DMS153 (cell line): ENCODE data around the gene LNPEP.
"Not testable (repeated sequence)": the region's sequence is repeated elsewhere in the genome, so short reads cannot be mapped to it uniquely, and the experiment has no call there.

Source experiments
- DNase-seq: peaks from one replicate; lab custom pipeline; 2025; lab: John Stamatoyannopoulos, UW

LNPEP gene

DNA sequence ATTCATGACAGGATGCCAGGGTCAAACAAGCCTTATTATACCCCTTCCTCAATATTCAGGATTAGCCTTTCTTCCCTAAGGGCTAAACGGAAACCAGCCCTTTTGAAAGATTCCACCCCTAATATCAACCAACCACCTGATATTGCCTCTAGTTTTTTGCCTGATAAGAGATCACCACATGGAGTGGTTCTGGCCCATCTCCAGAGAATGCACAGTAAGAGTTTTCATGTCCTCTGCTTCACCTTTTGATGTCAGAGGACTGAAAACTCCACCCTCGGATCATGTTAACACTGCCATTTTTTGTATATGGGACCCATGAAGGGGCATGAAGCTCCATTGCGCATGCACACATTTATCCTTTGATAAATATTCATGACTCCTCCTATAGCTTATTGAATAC is 5.8 kb upstream of the LNPEP start:
- no peak for DNase-seq

DNA sequence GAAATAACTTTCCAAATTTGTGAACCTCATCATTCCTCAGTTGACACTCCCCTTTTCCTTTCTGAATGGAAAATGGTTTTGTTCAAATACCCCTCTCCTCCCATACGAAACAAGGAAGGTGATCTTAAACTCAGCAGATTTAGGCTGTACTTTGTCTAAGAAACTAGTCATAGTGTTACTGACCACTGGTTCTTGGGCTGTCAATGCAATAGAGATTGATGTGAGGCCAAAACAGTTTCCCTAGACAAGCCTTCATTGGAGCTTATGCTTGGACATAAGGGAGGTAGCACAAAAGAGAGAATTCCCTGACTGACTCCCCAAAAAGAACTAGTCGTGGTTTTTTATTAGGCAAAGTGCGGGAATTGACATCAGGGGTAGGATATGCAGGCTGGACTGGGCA is 5.3 kb upstream of the LNPEP start:
- no peak for DNase-seq

DNA sequence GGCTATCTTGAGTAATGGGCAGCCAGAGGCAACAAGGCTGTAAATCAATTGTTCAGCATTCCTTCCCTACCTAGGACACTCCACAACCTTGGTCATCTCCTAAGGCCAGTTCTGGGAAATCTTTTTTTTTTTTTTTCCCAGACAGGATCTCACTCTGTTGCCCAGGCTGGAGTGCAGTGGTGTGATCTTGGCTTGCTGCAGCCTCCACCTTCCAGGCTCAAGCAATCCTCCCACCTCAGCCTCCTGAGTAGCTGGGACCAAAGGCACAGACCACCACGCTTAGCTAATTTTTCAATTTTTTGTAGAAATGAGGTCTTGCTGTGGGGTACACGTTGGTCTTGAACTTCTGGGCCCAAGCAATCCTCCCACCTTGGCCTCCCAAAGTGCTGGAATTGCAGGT is 4.8 kb upstream of the LNPEP start:
- not testable (repeated sequence) for DNase-seq

DNA sequence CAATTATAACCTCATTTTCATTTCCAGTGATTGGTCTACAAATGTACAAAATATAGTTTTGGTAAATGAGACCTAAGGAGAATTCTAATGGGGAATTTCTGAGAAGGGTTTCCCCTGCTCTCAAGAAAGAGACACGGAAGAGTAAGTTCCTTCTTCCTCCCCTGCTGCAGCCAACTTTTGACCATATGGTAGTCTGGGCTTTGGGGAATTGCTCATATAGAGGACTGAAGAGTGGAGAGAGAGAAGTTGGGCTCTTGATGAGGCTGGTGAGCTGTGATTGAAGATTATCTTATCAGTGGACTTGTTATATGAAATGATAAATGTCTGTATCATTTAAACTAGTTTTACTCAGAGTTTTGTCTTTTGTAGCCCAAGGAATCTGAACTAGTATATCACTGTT is 4.3 kb upstream of the LNPEP start:
- DNase-seq = no peak

DNA sequence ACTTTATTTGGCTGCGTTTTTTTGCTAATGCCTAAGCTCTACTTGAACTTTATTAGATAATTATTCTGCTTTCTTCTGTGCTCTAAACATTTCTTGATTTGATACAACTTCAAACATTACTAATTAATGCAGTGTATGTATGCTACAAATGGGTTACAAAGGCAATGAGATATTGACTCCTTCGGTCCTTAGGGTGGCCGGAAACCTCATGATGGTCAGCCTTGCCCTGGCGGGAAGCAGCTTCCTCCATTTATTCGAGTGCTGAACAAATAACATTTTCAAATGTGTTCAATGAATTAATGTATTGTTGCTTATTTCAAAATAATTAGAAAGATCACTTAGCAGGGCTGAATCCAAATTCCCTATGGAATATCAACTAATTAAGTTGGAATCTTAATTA is 3.9 kb upstream of the LNPEP start:
- no peak for DNase-seq

DNA sequence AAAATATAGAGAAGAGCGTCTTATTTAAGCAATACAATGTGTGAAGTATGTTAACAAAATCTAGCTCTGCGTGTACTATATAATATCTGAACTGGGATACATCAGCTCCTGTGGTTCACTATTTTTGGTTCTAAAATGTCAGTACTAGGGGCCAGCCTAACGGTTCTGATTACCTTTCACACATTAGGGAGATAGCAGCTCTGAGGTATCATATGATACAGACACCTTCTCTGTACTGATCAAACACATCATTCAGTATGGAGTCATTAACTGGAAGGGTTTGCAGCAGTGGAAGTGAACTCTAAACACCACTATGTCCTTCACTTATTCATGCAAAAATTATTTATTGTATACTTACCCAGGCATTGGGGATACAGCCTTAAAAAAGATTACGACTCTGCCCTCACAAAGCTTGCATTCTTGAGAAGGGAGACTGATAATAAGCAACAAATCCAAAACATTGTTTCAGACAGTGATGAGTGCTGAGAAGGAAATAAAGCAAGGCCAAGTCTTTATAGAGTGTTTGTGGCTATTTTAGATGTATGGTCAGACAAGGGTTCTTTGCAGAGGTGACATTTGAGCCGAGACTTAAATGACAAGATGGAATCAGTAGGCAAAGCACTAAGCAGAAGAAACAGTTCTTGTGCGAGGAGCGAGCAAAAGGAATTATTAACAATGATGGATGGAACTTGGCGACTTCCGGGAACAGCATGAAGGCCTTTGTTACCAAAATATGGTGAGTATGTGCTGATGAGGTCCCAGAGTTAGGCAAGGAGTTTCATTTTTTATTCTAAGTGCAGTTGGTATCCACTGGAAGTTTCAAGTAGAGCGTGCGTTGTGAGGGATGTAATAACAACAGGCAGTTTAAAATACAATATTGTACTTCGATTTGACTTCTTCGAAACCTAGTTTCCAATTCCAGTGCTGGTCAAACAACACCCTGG is 1.8 kb upstream of the LNPEP start:
- no peak for DNase-seq

DNA sequence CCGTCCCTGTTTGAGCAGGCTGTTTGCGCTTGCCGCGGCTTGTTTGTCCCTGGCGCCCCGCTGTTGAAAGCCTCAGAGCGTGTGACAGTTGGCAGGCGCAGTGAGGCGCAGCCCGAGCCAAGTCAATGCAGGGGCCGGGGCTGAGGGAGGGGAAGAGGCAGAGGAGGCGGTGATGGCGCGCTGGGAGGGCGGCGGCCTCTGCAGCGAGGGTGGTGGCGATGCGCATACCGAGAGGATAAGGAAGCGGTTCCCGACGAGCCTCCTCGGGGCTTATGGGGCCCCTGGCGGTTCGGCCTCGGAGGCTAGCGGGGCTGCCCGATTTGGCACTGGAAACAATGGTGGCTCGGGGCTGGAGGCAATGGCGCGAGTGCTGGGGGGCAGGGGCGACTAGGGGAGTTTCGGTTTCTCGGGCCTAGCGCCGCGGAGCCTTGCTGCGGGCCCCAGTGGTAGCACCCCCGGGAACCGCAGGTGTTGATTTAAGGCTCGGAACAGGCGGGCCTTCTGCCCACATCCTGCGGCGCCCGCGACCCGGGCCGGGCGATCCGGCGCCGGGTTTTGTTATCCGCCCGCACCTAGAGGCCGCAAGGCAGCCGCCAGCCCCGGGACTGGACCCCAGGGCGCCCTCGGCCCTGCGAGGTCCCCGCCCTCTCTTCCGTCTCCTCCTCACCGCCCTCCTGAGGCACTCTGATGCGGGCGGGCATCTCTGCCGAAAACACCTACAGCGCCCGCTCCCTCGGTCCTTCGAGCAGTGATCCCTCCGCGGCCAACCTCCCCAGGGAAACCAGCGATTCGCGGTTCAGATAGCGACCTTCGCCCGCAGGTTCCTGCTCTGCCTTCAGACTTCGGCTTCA is 947 bp upstream of the LNPEP start:
- peak; percentile 87 for DNase-seq

DNA sequence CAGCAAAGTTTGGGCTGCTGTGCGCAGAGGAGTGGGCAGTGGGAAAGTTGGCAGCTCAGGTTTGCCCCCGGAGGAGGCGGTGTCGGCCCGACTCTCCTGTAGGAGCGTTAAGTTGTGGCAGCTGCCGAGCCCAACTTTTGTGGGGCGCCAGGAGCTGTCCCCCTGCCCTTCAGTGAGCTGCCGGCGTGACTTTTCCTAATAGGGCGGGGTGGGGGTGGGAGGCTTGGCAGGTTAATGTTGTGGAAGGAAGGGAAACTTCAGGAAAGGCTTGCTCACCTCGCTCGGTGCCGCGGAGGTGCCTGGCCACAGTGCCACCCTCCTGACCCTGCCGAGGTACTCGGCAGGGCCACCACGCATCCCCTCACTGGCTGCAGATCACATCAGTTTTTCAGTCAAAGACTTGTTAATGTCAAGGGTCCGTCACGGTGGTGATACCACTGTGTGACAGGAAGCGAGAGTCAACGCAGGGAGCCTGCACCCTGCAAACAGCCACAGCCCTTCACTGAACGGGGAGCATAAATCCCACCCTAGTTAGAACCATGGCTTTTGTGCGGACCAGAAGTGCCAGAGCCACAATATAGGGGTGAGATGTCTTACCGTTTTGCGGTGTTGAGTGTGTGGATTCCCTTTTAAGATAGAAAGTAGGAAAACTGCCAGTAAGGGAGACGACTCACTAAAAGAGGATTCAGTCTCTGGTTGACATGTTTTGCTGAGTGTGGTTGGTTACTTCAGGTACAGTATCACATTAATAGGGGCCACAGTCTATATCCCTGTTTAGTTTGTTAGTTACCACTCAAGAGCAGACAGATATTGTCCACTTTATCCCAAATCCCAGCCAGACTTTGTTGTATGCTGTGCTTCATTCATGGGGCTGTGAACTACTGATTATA is 796 bp downstream of the LNPEP start:
- no peak for DNase-seq

DNA sequence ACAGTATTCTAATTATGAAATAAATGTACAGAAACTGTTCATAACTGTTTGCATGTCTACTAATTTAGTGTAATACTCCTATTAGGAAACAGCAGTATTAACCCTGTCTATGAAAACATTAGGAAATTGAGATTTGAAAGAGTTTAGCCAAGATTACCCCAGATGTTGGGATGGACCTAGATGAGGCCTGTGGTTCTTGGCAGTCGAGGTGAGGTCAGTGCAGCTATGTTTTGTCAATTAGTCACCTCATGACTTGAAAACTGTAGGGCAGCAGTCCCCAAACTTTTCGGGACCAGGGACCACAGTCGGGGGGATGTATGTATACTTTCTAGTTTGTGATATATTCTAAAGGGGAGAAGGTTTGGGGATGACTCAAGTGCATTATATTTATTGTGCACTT is 4.7 kb downstream of the LNPEP start:
- no peak for DNase-seq

DNA sequence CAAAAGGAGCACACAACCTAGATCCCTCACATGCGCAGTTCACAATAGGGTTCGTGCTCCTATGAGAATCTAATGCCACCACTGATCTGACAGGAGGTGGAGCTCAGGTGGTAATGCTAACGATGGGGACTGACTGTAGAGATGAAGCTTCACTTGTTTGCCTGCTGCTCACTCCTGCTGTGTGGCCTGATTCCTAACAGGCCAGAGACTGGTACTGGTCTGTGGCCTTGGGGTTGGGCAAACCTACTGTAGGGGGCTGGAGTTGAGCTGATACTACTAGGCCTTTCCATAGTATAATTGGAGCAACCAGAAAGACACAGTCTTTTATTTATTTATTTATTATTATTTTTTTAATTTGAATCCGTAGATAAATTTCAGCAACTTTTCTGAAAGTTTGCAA is 5.3 kb downstream of the LNPEP start:
- no peak for DNase-seq

DNA sequence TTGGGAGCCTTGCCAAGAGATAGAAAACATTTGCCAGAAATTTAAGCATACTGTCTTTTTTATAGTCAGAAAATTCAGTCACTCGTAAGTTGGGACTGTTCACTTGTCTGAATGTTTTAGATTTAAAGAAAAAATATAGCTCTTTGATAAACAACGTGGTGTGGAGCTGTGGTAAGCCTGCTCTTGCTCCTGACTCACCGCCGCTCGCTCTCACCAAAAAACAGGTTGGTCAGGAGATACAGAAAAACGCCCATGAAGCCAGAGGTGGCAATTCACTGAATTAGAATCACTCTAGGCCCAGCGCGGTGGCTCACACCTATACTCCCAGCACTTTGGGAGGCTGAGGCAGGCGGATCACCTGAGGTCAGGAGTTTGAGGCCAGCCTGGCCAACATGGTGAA is 6.2 kb downstream of the LNPEP start:
- no peak for DNase-seq

DNA sequence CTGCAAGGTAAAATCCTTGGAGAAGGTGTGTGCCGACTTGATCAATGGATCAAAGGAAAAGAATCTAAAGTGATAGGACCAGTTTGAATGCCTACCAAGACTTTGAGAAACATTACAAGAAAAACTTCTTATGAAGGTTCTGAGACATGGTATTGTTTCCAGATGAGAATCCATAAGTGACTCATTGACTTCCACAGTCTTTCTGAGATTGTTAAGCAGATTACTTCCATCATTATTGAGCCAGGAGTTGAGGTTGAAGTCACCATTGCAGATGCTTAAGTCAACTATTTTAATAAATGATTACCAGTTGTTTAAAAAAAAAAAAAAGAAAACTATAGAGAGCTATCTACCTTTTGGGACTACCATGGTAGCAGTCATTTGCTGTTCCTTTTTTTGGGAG is 7.0 kb downstream of the LNPEP start:
- no peak for DNase-seq

DNA sequence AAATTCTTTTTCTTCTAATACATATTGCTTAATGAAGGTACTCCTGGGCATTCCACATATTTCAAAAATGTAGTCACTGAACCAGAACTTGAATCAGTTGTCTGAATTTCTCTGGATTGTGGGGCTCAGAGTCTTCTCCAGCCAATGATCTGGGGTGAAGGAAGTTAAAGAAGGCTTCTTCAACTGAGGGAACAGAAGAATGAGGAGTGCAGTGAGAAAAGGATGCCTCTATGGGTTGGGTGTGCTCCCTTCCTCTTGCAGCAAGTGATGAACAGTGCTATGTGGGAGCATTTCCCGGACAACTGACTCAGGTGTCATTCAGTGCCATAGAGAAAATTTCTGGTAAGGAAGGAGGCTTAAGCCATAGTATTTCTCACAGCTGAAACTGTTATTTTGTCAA is 7.9 kb downstream of the LNPEP start:
- no peak for DNase-seq

DNA sequence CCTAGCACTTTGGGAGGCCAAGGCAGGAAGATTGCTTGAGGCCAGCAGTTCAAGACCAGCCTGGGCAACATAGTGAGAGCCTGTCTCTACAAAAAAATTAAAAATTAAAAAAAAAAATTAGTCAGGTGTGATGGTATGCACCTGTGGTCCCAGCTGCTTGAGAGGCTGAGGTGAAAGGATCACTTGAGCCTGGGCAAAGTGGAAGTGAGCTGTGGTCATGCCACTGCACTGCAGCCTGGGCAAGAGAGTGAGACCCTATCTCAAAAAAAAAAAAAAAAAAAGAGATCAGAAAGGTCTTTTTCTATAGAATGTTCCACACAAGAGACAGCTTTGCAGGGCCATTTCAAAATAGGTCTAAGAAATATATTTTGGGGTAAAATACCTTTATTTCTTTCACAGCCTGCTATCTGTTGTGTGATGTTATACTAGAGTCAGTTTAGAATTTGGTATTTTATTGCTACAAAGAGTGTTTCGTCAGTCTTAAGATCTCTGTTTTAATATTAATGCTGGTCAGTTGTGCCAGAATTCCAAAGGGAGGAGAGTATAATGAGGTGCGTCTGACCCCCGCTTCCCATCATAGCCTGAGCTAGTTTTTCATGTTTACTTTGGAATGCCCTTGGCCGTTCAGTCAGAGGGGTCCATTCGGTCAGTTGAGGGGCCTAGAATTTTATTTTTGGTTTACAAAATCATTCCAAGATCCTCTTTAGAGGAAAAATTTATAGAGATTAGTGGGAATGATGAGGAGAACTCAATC is 9.4 kb downstream of the LNPEP start:
- no peak for DNase-seq

DNA sequence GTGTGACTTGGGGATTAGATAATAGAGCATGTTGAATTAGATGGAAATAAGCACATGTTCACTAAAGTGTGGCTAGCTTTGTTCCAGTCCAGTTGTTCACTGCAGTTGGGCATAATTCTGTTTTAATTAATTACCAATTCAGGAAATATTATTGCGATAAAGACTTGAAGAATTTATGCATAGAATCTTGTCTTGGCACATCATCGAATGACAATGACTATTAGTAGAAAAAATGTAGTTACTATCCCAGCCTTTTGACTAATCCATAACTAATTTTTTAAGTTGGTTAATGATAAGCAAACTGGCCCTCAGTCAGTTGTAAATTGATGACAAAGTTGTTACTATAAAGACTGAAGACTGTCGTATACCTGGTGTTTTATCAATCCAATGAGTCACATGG is 10.5 kb downstream of the LNPEP start:
- DNase-seq = no peak

DNA sequence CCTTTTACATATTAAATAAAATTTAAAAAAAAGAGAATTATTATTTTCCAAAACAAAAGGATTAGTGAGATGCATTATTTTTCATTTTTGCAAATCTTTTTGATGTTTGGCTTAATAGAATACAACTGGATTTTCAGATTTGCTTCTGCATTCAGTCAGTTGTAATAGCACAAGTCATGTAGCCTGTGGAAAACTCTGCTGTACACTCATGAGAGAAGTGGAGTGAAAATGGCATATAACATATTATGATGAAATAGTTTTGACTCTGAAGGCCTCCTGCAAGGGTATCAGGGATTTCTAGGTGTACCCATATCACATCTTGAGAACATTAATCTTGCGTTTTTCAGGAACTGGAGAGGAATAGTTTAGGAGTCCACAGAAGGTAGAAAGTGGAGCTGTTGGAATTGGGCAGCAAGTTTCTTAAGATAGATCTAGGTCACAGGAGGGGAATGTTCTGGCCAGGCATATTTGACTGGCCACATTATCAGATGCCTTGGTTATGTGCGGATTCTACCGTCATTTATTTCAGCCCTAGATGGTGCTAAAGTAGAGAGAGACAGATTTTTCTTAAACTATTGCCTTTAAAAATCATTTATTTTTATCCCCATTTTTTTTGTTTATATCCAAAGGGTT is 16.4 kb downstream of the LNPEP start:
- DNase-seq = no peak

DNA sequence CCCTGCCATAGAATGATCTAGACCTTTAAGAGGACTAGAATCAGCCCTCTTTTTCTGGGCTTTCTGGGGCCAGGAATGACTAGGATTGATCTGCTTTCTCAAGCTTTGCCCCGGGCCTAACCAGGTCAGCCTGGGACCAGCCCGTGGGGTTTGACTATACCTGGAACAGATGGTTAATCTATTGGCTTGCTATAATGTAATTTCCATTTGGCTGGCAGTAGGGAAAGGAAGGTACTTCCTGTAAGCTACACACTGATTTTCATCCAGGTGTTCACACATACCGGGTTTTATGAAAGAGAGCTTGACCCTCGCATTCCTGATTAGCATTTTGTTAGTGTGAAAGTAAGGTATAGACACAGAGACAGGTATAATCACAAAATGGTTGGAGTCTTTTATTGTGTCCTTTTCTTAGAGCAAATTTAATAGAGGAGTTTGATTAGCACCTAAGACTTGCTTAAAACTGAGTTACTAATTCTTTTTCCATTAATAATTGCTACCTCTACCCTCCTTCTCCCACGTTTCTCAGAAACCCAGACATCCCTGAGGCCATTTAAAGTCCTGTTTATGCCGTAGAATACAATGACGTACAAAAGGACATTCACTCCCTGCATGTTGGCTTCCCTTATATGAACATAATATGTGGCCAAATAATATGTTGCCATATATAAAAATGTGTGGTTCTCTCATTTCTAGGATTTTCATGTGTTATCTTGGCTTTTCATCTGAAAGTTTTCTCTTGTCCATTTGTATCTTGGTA is 17.3 kb downstream of the LNPEP start:
- DNase-seq = no peak

DNA sequence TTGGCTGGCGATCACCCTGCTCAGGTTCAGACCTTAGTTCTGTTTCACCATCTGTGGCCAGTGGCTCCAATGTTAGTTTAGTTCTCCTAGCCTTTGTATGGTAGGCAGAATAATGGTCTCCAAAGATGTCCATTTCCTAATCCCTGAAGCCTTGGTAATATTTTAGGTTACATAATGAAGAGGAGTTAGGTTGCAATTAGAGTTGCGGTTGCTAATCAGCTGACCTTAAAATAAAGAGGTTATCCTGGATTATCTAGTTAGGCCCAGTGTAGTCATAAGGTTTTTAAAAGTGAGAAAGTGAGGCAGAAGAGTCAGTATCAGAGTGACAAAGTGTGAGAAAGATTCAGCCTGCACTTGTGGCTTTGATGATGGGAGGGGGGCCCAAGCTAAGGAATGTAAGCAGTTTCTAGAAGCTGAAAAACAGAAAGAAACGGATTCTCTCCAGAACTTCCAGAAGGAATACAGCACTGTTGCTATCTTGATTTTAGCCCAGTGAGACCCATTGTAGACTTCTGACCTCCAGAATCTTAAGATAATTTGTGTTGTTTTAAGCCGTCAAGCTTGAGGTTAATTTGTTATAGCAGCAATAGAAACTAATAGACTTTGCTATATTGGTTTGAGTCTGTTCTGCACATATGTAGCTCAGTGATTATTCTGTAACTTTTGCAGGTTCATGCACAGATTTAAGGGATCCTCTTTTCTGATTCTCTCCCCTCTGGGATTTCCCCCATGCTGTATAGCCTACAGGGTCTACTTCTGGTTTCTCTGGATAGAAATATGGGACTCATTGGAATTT is 21.6 kb downstream of the LNPEP start:
- no peak for DNase-seq

DNA sequence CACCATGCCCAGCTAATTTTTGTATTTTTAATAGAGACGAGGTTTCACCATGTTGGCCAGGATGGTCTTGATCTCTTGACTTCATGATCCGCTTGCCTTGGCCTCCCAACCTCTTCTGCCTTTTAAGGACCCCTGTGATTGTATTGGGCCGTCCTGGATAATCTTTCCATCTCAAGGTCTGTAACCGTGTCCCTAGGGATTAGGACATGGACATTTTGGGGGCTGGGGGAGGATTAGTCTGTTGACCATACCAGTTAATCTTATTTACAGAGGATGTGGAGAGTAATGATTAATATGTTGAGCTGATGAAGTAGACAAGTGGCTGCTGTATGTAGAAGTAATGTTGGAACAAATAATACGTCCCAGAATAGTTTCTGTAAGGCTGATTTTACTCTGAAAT is 23.1 kb downstream of the LNPEP start:
- no peak for DNase-seq
